ENCODE results near the gene CIITA. TPM values are rescaled to one million over a fixed set of nuclear protein-coding genes. Genes with fewer than 3 reads are reported as not detected.
A peak's percentile ranks its signal among the peaks of the same experiment; 100 is the strongest.

The CIITA gene
- total RNA-seq, 1 experiment from 2014 or later = not detected

- H3K9me3 Mint-ChIP-seq = no peaks in the 10 kb centered on the region
- peak overlapping the region; percentile 5 to 91 (median 88); a peak in 5 of 7 replicates for H3K27ac Mint-ChIP-seq
Measured at GRCh38 chr16:10949424-10949970, 72.5 kb downstream of the CIITA start.

More at GRCh38 chr16:10949424-10949970, 72.5 kb downstream of the CIITA start:
- Histone ChIP-seq H2BK12ac (ENCODE audit: insufficient read length, low read depth, low read length) (no peak overlapping the region), H2AK5ac (ENCODE audit: insufficient read length, low read length) (no peak overlapping the region), H3K23me2 (ENCODE audit: insufficient read length, low read depth, low read length, poor library complexity, severe bottlenecking) (no peaks in the 10 kb centered on the region), H3K4me1 (ENCODE audit: insufficient read depth, low read length) (peaks cover 21% of the 10 kb centered on the region; the same call in 1 of the 2 replicates), H2BK20ac (ENCODE audit: low read depth, low read length, poor library complexity, severe bottlenecking) (no peak overlapping the region), H3K14ac (ENCODE audit: insufficient read depth, low read length) (no peak overlapping the region), H4K20me1 (ENCODE audit: control insufficient read depth, insufficient read depth, insufficient read length) (no peaks in the 10 kb centered on the region), H3K56ac (ENCODE audit: insufficient read length, low read depth, low read length) (no peak overlapping the region), H3K9me3 (ENCODE audit: control insufficient read depth, low read depth, low read length) (no peaks in the 10 kb centered on the region), H2BK15ac (ENCODE audit: low read depth, low read length) (no peak overlapping the region), H3K18ac (ENCODE audit: insufficient read length, low read depth, low read length) (no peak overlapping the region), H3K9ac (ENCODE audit: extremely low read depth, insufficient read length, low read length) (no peak overlapping the region), H3K27ac (ENCODE audit: insufficient read length, low read depth, low read length) (no peak overlapping the region), H3K4ac (ENCODE audit: low read depth, low read length) (no peak overlapping the region), H3K27me3 (ENCODE audit: insufficient read depth, low read length) (no peaks in the 10 kb centered on the region), H3T11ph (ENCODE audit: low read length) (no peak overlapping the region), H2AFZ (ENCODE audit: low read length) (no peak overlapping the region), H4K5ac (ENCODE audit: insufficient read length, low read depth, low read length) (no peak overlapping the region), H4K8ac (replicated peaks; ENCODE audit: insufficient read length, low read depth, low read length) (no peak overlapping the region), H3K79me2 (ENCODE audit: insufficient read depth, low read length) (no peaks in the 10 kb centered on the region), H2BK5ac (ENCODE audit: insufficient read length, low read length) (no peak overlapping the region), H3K79me1 (ENCODE audit: insufficient read depth, low read depth, low read length, poor library complexity, severe bottlenecking) (peaks cover 2% of the 10 kb centered on the region), H2BK120ac (ENCODE audit: low read depth, low read length, poor library complexity, severe bottlenecking) (no peak overlapping the region), H4K91ac (ENCODE audit: insufficient read length, low read depth, low read length) (no peak overlapping the region), H3K23ac (ENCODE audit: insufficient read length, low read depth, low read length) (no peak overlapping the region), H3K4me2 (ENCODE audit: insufficient read depth, insufficient read length, low read length) (no peak overlapping the region)
- WGBS (ENCODE audit: extremely low coverage, insufficient read length, low lambda C conversion rate) = no CpG with 5 or more reads among the region's 7 CpGs
- Mint-ChIP-seq H3K27me3 (ENCODE audit: low read depth) (no peaks in the 10 kb centered on the region; the same call in 1 of the 2 replicates), H3K4me3 (peak overlapping the region; percentile 7 to 10; a peak in 2 of 5 replicates), H3K4me1 (peaks cover 67 to 69% of the 10 kb centered on the region in 2 experiments), H3K36me3 (ENCODE audit: insufficient read depth in 1 of 3, low read depth in 3 of 3) (no peaks in the 10 kb centered on the region)
- peak; percentile 88 for DNase-seq
- TF ChIP-seq CTCF (conservative IDR thresholded peaks at IDR 0.05) = peak; percentile 52
